Measurements from ENCODE around the gene ROCK1.
"Not testable (repeated sequence)": the region's sequence is repeated elsewhere in the genome, so short reads cannot be mapped to it uniquely, and the experiment has no call there.

ROCK1 gene
- total RNA-seq, result 183 to 350 (median 250) reads per million in 9 experiments

GRCh38 chr18:21111346-21112139 lies at the start of gene ROCK1:
ROCK1 (minus strand) TSS chr18:21111813; CDS start chr18:21110910, 903 bp downstream.
- Mint-ChIP-seq H3K4me1 (ENCODE audit: low read depth in 2 of 2) (peaks cover 13% of the 10 kb centered on the region in 2 donors), H3K27me3 (no peaks in the 10 kb centered on the region), H3K4me3 (no peak within 1 kb of the TSS), H3K36me3 (ENCODE audit: insufficient read depth) (peaks cover 22% of the 10 kb centered on the region), H3K9me3 (no peaks in the 10 kb centered on the region), H3K27ac (peak within 1 kb of the TSS; percentile 95 to 97)
- DNase-seq (peak; percentile 95 to 99 (median 97)), ATAC-seq (replicated peaks) (peak; percentile 78)

DNA sequence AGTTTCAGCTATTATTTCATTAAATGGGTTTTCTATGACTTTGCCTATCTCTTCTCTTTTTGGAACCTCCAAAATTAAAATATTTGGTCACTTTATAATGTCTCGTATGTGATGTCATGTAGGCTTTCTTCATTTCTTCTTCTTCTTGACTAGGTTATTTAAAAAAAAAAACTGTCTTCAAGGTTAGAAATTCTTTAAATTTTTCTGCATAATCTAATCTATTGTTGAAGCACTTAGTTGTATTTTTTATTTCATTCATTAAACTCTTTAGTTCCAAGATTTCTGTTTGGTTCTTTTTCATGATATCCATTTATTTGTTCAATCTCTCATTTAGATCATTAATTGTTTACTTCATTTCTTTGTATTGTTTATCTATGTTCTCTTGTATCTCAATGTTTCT lies 43.8 kb upstream of the ROCK1 start:
- Mint-ChIP-seq H3K4me3 (no peak overlapping the region), H3K27ac (no peak overlapping the region), H3K27me3 (peaks cover 24 to 34% of the 10 kb centered on the region in 2 donors), H3K36me3 (ENCODE audit: insufficient read depth) (no peaks in the 10 kb centered on the region), H3K4me1 (ENCODE audit: low read depth in 2 of 2) (no peaks in the 10 kb centered on the region), H3K9me3 (peaks cover 9 to 17% of the 10 kb centered on the region in 2 donors)
- no peak for DNase-seq
- ATAC-seq (replicated peaks), result no peak

GRCh38 chr18:21146016-21146415 lies 34.4 kb upstream of the ROCK1 start:
- Mint-ChIP-seq H3K4me1 (ENCODE audit: low read depth in 2 of 2) (no peaks in the 10 kb centered on the region), H3K27ac (no peak overlapping the region)
- ATAC-seq (replicated peaks), result no peak

DNA sequence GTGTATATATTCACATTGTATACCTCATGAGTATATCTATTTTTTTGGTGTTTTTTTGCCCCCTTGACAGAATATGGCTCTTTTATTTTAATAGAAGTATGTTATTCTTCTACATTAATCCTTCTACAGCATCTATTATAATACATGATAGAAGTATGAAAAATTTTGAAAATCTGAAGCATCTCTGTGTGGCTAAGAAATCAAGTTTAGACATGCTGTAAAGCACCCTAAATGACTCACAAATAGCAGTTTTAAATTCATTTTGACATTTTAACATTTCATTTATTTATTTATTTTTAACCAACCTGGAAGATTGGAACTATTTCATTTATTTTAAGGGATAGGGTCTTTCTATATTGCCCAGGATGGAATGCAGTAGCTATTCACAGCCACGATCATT lies 33.8 kb upstream of the ROCK1 start:
- H3K27me3 Mint-ChIP-seq, result peaks cover 5 to 20% of the 10 kb centered on the region in 2 donors
- no peaks in the 10 kb centered on the region for H3K36me3 Mint-ChIP-seq (ENCODE audit: insufficient read depth)
- H3K9me3 Mint-ChIP-seq, result no peaks in the 10 kb centered on the region
- no peak for DNase-seq
- H3K27ac Mint-ChIP-seq, result no peak overlapping the region
- no peaks in the 10 kb centered on the region for H3K4me1 Mint-ChIP-seq (ENCODE audit: low read depth in 2 of 2)
- ATAC-seq (replicated peaks), result no peak
- no peak overlapping the region for H3K4me3 Mint-ChIP-seq

More at GRCh38 chr18:21146016-21146415, 34.4 kb upstream of the ROCK1 start:
- no peaks in the 10 kb centered on the region for H3K9me3 Mint-ChIP-seq
- H3K27me3 Mint-ChIP-seq, result peaks cover 8 to 20% of the 10 kb centered on the region in 2 donors
- H3K36me3 Mint-ChIP-seq (ENCODE audit: insufficient read depth), result no peaks in the 10 kb centered on the region
- H3K4me3 Mint-ChIP-seq, result no peak overlapping the region
- DNase-seq, result no peak

- H3K27me3 Mint-ChIP-seq, result peaks cover 6 to 7% of the 10 kb centered on the region in 2 donors
- no peak overlapping the region for H3K27ac Mint-ChIP-seq
- H3K9me3 Mint-ChIP-seq, result no peaks in the 10 kb centered on the region
- H3K4me1 Mint-ChIP-seq (ENCODE audit: low read depth in 2 of 2), result no peaks in the 10 kb centered on the region
- no peak for ATAC-seq (replicated peaks)
- H3K36me3 Mint-ChIP-seq (ENCODE audit: insufficient read depth), result no peaks in the 10 kb centered on the region
- H3K4me3 Mint-ChIP-seq, result no peak overlapping the region
- no peak for DNase-seq
Observed at GRCh38 chr18:21141668-21142422, 30.2 kb upstream of the ROCK1 start.

GRCh38 chr18:21137719-21138488 lies 26.3 kb upstream of the ROCK1 start:
- not testable (repeated sequence) for H3K4me3 Mint-ChIP-seq; H3K4me1 Mint-ChIP-seq (ENCODE audit: low read depth in 2 of 2); ATAC-seq (replicated peaks); H3K9me3 Mint-ChIP-seq; H3K27me3 Mint-ChIP-seq; H3K27ac Mint-ChIP-seq; DNase-seq; H3K36me3 Mint-ChIP-seq (ENCODE audit: insufficient read depth)

- Mint-ChIP-seq H3K27me3 (peaks cover 0 to 7% of the 10 kb centered on the region in 2 donors), H3K4me1 (ENCODE audit: low read depth in 2 of 2) (peaks cover 0 to 2% of the 10 kb centered on the region in 2 donors), H3K9me3 (no peaks in the 10 kb centered on the region), H3K27ac (no peak overlapping the region), H3K4me3 (no peak overlapping the region), H3K36me3 (ENCODE audit: insufficient read depth) (no peaks in the 10 kb centered on the region)
- ATAC-seq (replicated peaks) (peak; percentile 58), DNase-seq (peak; percentile 17 to 29 (median 29))
Observed at GRCh38 chr18:21134895-21135294, 23.3 kb upstream of the ROCK1 start.

DNA sequence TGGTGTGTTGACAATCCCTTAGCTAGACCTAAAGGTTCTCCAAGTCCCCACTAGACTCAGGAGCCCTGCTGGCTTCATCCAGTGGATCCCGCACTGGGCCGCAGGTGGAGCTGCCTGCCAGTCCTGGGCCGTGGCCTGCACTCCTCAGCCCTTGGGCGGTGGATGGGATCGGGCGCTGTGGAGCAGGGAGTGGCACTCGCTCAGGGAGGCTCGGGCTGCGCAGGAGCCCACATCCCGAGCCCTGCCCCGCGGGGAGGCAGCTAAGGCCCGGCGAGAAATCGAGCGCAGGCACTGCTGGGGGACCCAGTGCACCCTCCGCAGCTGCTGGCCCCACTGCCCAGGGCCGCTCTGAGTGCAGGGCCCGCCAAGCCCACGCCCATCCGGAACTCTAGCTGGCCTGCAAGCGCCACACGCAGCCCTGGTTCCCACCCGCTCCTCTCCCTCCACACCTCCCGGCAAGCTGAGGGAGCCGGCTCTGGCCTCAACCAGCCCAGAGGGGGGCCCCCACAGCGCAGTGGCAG lies 20.8 kb upstream of the ROCK1 start:
- Mint-ChIP-seq H3K27me3 (peaks cover 0 to 7% of the 10 kb centered on the region in 2 donors), H3K4me3 (no peak overlapping the region), H3K36me3 (ENCODE audit: insufficient read depth) (no peaks in the 10 kb centered on the region), H3K27ac (no peak overlapping the region), H3K9me3 (no peaks in the 10 kb centered on the region), H3K4me1 (ENCODE audit: low read depth in 2 of 2) (peaks cover 0 to 2% of the 10 kb centered on the region in 2 donors)
- DNase-seq (no peak), ATAC-seq (replicated peaks) (no peak)

- peaks cover 0 to 2% of the 10 kb centered on the region in 2 donors for H3K4me1 Mint-ChIP-seq (ENCODE audit: low read depth in 2 of 2)
- peaks cover 0 to 12% of the 10 kb centered on the region in 2 donors for H3K27me3 Mint-ChIP-seq
- no peak overlapping the region for H3K4me3 Mint-ChIP-seq
- H3K27ac Mint-ChIP-seq, result no peak overlapping the region
- ATAC-seq (replicated peaks) (no peak), DNase-seq (no peak)
- no peaks in the 10 kb centered on the region for H3K36me3 Mint-ChIP-seq (ENCODE audit: insufficient read depth)
- H3K9me3 Mint-ChIP-seq, result no peaks in the 10 kb centered on the region
Observed at GRCh38 chr18:21131698-21132227, 20.1 kb upstream of the ROCK1 start.

GRCh38 chr18:21129566-21130216 lies 18.1 kb upstream of the ROCK1 start:
- no peaks in the 10 kb centered on the region for H3K9me3 Mint-ChIP-seq
- H3K4me1 Mint-ChIP-seq (ENCODE audit: low read depth in 2 of 2), result no peaks in the 10 kb centered on the region
- no peak overlapping the region for H3K27ac Mint-ChIP-seq
- no peak for DNase-seq
- no peak for ATAC-seq (replicated peaks)
- peaks cover 0 to 12% of the 10 kb centered on the region in 2 donors for H3K27me3 Mint-ChIP-seq
- H3K4me3 Mint-ChIP-seq, result no peak overlapping the region
- no peaks in the 10 kb centered on the region for H3K36me3 Mint-ChIP-seq (ENCODE audit: insufficient read depth)

DNA sequence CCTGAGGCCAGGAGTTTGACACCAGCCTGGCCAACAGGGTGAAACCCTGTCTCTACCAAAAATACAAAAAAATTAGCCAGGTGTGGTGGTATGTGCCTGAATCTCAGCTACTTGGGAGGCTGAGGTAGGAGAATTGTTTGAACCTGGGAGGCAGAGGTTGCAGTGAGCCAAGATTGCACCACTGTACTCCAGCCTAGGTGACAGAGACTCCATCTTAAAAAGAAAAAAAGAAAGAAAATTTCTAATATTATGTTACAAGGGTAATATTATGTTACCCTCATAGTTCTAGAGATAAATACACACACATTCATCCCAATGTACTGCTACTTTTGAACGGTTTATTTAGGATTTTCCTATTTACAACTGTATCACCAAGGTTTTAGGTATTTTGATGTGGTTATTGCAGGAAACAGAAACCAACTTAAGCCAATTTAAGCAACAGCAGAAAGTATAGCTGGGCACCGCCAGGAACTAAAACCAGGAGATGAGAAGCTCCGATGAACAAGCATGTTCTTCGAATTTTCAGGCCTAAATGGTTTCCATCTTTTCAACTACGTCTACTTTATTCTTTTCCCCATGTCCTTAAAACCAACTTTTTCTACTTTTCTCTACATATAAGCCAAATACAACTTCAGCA lies 11.8 kb upstream of the ROCK1 start:
- peaks cover 6 to 14% of the 10 kb centered on the region in 2 donors for H3K27me3 Mint-ChIP-seq
- no peak overlapping the region for H3K4me3 Mint-ChIP-seq
- H3K4me1 Mint-ChIP-seq (ENCODE audit: low read depth in 2 of 2), result peaks cover 0 to 1% of the 10 kb centered on the region in 2 donors
- H3K9me3 Mint-ChIP-seq, result no peaks in the 10 kb centered on the region
- DNase-seq (no peak), ATAC-seq (replicated peaks) (no peak)
- H3K27ac Mint-ChIP-seq, result no peak overlapping the region
- H3K36me3 Mint-ChIP-seq (ENCODE audit: insufficient read depth), result no peaks in the 10 kb centered on the region

DNA sequence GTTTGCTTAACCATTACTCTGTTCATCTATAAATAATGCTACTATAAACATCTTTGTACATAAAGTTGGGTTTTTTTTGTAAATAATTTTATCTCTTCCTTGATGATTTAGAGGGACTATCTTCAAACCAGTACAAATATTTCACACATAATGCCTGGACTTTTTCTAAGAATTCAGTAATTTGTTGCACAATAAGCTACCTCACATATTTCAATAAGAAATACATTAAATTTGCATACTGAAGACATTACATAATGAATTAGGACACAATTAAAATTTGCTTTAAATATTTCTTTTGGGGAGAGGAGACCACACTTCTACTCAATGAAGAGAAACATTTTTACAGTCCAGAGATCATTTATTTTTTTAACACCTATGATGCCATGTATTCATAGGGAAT lies 7.2 kb upstream of the ROCK1 start:
- DNase-seq, result no peak
- no peaks in the 10 kb centered on the region for H3K9me3 Mint-ChIP-seq
- no peak overlapping the region for H3K27ac Mint-ChIP-seq
- H3K27me3 Mint-ChIP-seq, result peaks cover 6 to 8% of the 10 kb centered on the region in 2 donors
- ATAC-seq (replicated peaks), result no peak
- no peak overlapping the region for H3K4me3 Mint-ChIP-seq
- no peaks in the 10 kb centered on the region for H3K36me3 Mint-ChIP-seq (ENCODE audit: insufficient read depth)
- H3K4me1 Mint-ChIP-seq (ENCODE audit: low read depth in 2 of 2), result peaks cover 0 to 1% of the 10 kb centered on the region in 2 donors

Data from effector memory CD8-positive, alpha-beta T cell (primary cell).